GM12878 (cell line): ENCODE results near the gene WDR18. TPM values are rescaled to one million over a fixed set of nuclear protein-coding genes. Genes with fewer than 3 reads are reported as not detected.

Experiments used
- ATAC-seq: fragments of 200-7000 bp; cut with Tn5 transposase; 3 replicates; pipeline ENCODE4 v1.9.1; 2020; ENCODE audit warnings: mild to moderate bottlenecking, moderate library complexity
- BruUV-seq: library from RNA; stranded (reverse); fragments of 400-500 nt; replicated peaks from 2 replicates; lab custom pipeline; 2021; lab: Mats Ljungman, UMichigan
- CTCF ChIA-PET: fragments of 300-600 bp; sonication (Branson Sonifier 250); formaldehyde crosslinking; extraction: SDS; loops from one replicate; lab custom pipeline; 2021; ENCODE audit warnings: inconsistent platforms; lab: Yijun Ruan, JAX
- POLR2A ChIA-PET: fragments of 350-600 bp; formaldehyde crosslinking; extraction: SDS; loops from one replicate; lab custom pipeline; 2021; ENCODE audit warnings: inconsistent platforms; lab: Charles Lee
- RAD21 ChIA-PET: fragments of 300-600 bp; sonication (Branson Sonifier 250); formaldehyde crosslinking; loops from one replicate; lab custom pipeline; 2023; ENCODE audit warnings: antibody characterized with exemption; ENCODE audit not compliant: unreplicated experiment; lab: Charles Lee
- SMC1A ChIA-PET: fragments of 300-600 bp; sonication (Branson Sonifier 250); formaldehyde crosslinking; loops from one replicate; lab custom pipeline; 2023; ENCODE audit not compliant: unreplicated experiment, uncharacterized antibody; lab: Charles Lee
- DNase-seq: peaks from one replicate; pipeline ENCODE4 v3.0.0-alpha.2; 2011; ENCODE audit warnings: low read depth, low spot score
- FAIRE-seq: peaks from 3 replicates; lab custom pipeline; 2011; peaks lifted over from hg19 to GRCh38; lab: Jason Lieb, UNC
- H2AFZ ChIP-seq: 2 replicates; pipeline ENCODE4 v1.6.0; 2011; ENCODE audit warnings: low read depth, low read length, control low read depth; ENCODE audit not compliant: control insufficient read depth
- H3K27ac ChIP-seq: 2 replicates; pipeline ENCODE4 v1.5.1; 2011; ENCODE audit warnings: control low read depth; ENCODE audit not compliant: control insufficient read depth, insufficient read depth
- H3K27me3 ChIP-seq, 2 experiments: replicated peaks in 1 of 2; 2 replicates each; pipeline versions ENCODE4 v1.6.0 to v1.6.1; 2011; ENCODE audit warnings: low read length in 1 of 2; ENCODE audit not compliant: control insufficient read depth in 2 of 2, insufficient read depth in 2 of 2
- H3K36me3 ChIP-seq, 2 experiments: 2 replicates each; pipeline ENCODE4 v1.5.1; 2011; ENCODE audit warnings: low read length in 1 of 2; ENCODE audit not compliant: control insufficient read depth in 2 of 2, insufficient read depth in 2 of 2
- H3K4me1 ChIP-seq: 2 replicates; pipeline ENCODE4 v1.6.1; 2011; ENCODE audit warnings: mild to moderate bottlenecking, low read length, moderate library complexity, mixed read lengths; ENCODE audit not compliant: control insufficient read depth, insufficient read depth
- H3K4me2 ChIP-seq: 2 replicates; pipeline ENCODE4 v1.6.0; 2011; ENCODE audit warnings: control low read depth; ENCODE audit not compliant: control insufficient read depth, insufficient read depth
- H3K4me3 ChIP-seq: fragments of 200-600 bp; sonication (generic); 2 replicates; pipeline ENCODE4 v1.5.1; 2016
- H3K79me2 ChIP-seq: 2 replicates; pipeline ENCODE4 v1.6.0; 2011; ENCODE audit warnings: low read length; ENCODE audit not compliant: control insufficient read depth, insufficient read depth
- H3K9ac ChIP-seq: 2 replicates; pipeline ENCODE4 v1.8.0; 2011; ENCODE audit warnings: low read length, control low read depth, mixed read lengths; ENCODE audit not compliant: control insufficient read depth, insufficient read depth
- H3K9me3 ChIP-seq: replicated peaks from 3 replicates; pipeline ENCODE4 v1.5.1; 2011; ENCODE audit warnings: mild to moderate bottlenecking, low read length; ENCODE audit not compliant: control insufficient read depth, insufficient read depth
- H4K20me1 ChIP-seq: 2 replicates; pipeline ENCODE4 v1.6.0; 2011; ENCODE audit not compliant: control insufficient read depth, insufficient read depth
- BCL11A ChIP-seq: IDR thresholded peaks from 2 replicates; pipeline ENCODE4 v1.6.1; 2011; ENCODE audit warnings: low read depth, low read length
- BMI1 ChIP-seq: fragments of 450-650 bp; IDR thresholded peaks from 2 replicates; pipeline ENCODE4 v1.6.1; 2016; ENCODE audit warnings: mild to moderate bottlenecking, moderate library complexity, borderline replicate concordance
- CBX3 ChIP-seq: fragments of 200-600 bp; sonication (generic); IDR thresholded peaks from 2 replicates; pipeline ENCODE4 v1.6.1; 2016; ENCODE audit warnings: low read depth, borderline replicate concordance
- DPF2 ChIP-seq: fragments of 450-650 bp; IDR thresholded peaks from 2 replicates; pipeline ENCODE4 v1.6.1; 2017; ENCODE audit warnings: mild to moderate bottlenecking
- NFXL1 ChIP-seq: fragments of 450-650 bp; IDR thresholded peaks from 2 replicates; pipeline ENCODE4 v1.6.1; 2017; ENCODE audit warnings: antibody characterized with exemption, mild to moderate bottlenecking, borderline replicate concordance
- NR2F1 ChIP-seq: fragments of 450-650 bp; conservative IDR thresholded peaks from 2 replicates; pipeline ENCODE4 v1.6.1; 2017; ENCODE audit warnings: mild to moderate bottlenecking
- POLR2A ChIP-seq: IDR thresholded peaks from 2 replicates; pipeline ENCODE4 v1.6.1; 2011; ENCODE audit warnings: low read depth, mild to moderate bottlenecking, low read length
- YY1 ChIP-seq: IDR thresholded peaks from 2 replicates; pipeline ENCODE4 v1.6.1; 2011; ENCODE audit warnings: low read depth, mild to moderate bottlenecking, low read length
- WGBS: methylation state at CpG from one replicate; pipeline ENCODE4 v1.1.6; 2016; ENCODE audit warnings: low lambda C conversion rate; ENCODE audit not compliant: insufficient replicate concordance, insufficient coverage; ENCODE audit errors: missing lambda C conversion rate; 5-methylcytosine and 5-hydroxymethylcytosine counted together
- in situ Hi-C: fragments of 300-500 bp; cut with MboI; formaldehyde crosslinking; loops from 9 replicates; pipeline ENCODE4 v1.14.3; 2018; ENCODE audit warnings: mixed read lengths
- intact Hi-C: fragments of 100-400 bp; cut with micrococcal nuclease; formaldehyde crosslinking; loops from one replicate; pipeline ENCODE4 v1.14.2; 2022; ENCODE audit not compliant: unreplicated experiment
- polyA plus RNA-seq, 11 experiments: library from polyadenylated mRNA; depleted of rRNA in 4 of 11; unstranded in 6 of 11; stranded (reverse) in 5 of 11; fragments of >200 nt; fragmentation: Nextera tagmentation in 4 of 11; fragmentation: Illumina TruSeq in 1 of 11; extraction: Ambion mirVana in 4 of 11; extraction: Trizol in 1 of 11; gene quantifications; 1 replicate in 1 of 11; 2 replicates in 10 of 11; pipeline versions ENCODE4 v1.2.1 to v1.2.3, GENCODE V29; 2011 to 2016; ENCODE audit warnings: inconsistent platforms in 2 of 11, missing spikeins in 2 of 11, low read depth in 1 of 11
- total RNA-seq, 4 experiments: library from RNA; depleted of rRNA in 3 of 4; stranded (reverse); fragments of >200 nt in 3 of 4; fragmentation: Illumina TruSeq in 1 of 4; extraction: Trizol in 1 of 4; gene quantifications; 2 replicates each; pipeline versions ENCODE4 v1.2.1 to v1.2.3, GENCODE V29; 2013 to 2021
- TF ChIP-seq, protein P1 (sequence below): fragments of 150-350 bp; IDR thresholded peaks from 2 replicates; pipeline ENCODE4 v1.6.1; 2016; ENCODE audit warnings: low read depth, low read length
- TF ChIP-seq, protein P2 (sequence below): fragments of 150-350 bp; IDR thresholded peaks from 2 replicates; pipeline ENCODE4 v1.6.1; 2014; ENCODE audit warnings: mild to moderate bottlenecking, low read depth, low read length

Gene WDR18
- total and polyA plus RNA-seq, 10 of the 15 experiments (the other 5 are each of a cell fraction or from before 2014, with no cell fraction given): 3.0 to 206 (median 62.3) TPM

DNA sequence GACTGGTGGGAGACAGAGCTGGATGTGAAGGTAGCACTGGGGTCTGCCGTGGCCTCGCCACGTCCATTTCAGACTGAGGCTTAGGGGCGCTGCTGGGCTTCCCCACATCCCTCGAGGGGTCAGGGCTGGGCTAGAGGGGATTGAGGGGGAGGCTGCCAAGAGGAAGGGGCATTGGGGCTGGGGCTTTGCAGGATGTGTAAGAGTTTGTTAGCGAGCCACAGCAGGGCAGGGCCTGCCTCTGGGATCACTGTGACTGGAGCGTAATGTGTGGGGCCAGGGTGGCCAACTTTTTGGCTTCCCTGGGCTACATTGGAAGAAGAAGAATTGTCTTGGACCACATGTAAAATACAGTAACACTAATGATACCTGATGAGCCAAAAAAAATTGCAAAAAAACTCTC lies 44.2 kb upstream of the WDR18 start:
- Histone ChIP-seq H3K27ac (peak overlapping the region; percentile 58; the same call in 1 of the 2 replicates), H2AFZ (no peak overlapping the region), H3K27me3 (no peaks in the 10 kb centered on the region), H3K9me3 (peaks cover 4% of the 10 kb centered on the region), H4K20me1 (no peaks in the 10 kb centered on the region; the same call in 1 of the 2 replicates)
- TF ChIP-seq POLR2A: no peak
- TF ChIP-seq NR2F1: no peak
- no peak for TF ChIP-seq BCL11A
- TF ChIP-seq NFXL1: no peak
- no peak for TF ChIP-seq DPF2
- TF ChIP-seq YY1: no peak
- no peak for TF ChIP-seq CBX3
- TF ChIP-seq, protein P1, sequence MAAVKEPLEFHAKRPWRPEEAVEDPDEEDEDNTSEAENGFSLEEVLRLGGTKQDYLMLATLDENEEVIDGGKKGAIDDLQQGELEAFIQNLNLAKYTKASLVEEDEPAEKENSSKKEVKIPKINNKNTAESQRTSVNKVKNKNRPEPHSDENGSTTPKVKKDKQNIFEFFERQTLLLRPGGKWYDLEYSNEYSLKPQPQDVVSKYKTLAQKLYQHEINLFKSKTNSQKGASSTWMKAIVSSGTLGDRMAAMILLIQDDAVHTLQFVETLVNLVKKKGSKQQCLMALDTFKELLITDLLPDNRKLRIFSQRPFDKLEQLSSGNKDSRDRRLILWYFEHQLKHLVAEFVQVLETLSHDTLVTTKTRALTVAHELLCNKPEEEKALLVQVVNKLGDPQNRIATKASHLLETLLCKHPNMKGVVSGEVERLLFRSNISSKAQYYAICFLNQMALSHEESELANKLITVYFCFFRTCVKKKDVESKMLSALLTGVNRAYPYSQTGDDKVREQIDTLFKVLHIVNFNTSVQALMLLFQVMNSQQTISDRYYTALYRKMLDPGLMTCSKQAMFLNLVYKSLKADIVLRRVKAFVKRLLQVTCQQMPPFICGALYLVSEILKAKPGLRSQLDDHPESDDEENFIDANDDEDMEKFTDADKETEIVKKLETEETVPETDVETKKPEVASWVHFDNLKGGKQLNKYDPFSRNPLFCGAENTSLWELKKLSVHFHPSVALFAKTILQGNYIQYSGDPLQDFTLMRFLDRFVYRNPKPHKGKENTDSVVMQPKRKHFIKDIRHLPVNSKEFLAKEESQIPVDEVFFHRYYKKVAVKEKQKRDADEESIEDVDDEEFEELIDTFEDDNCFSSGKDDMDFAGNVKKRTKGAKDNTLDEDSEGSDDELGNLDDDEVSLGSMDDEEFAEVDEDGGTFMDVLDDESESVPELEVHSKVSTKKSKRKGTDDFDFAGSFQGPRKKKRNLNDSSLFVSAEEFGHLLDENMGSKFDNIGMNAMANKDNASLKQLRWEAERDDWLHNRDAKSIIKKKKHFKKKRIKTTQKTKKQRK: no peak
- TF ChIP-seq, protein P2, sequence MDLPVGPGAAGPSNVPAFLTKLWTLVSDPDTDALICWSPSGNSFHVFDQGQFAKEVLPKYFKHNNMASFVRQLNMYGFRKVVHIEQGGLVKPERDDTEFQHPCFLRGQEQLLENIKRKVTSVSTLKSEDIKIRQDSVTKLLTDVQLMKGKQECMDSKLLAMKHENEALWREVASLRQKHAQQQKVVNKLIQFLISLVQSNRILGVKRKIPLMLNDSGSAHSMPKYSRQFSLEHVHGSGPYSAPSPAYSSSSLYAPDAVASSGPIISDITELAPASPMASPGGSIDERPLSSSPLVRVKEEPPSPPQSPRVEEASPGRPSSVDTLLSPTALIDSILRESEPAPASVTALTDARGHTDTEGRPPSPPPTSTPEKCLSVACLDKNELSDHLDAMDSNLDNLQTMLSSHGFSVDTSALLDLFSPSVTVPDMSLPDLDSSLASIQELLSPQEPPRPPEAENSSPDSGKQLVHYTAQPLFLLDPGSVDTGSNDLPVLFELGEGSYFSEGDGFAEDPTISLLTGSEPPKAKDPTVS: no peak
- TF ChIP-seq BMI1: no peak
- TF ChIP-seq, all 136 proteins: peak for 0
- ChIA-PET SMC1A (no interaction called here), CTCF (no interaction called here), POLR2A (interaction anchor here (1.3 kb wide), 1 partner anchor 9 kb away, joined by 3 read pairs; no protein-coding TSS in a partner anchor), RAD21 (no interaction called here)
- Histone ChIP-seq H3K36me3 (peaks cover 30 to 32% of the 10 kb centered on the region in 2 experiments), H3K79me2 (peaks cover 64% of the 10 kb centered on the region), H3K4me2 (peak overlapping the region; percentile 79), H3K4me1 (peaks cover 7% of the 10 kb centered on the region), H3K4me3 (peak overlapping the region; percentile 37; the same call in 1 of the 2 replicates), H3K9ac (no peak overlapping the region)
- DNase-seq: no peak
- in situ Hi-C loops (no loop called here), intact Hi-C loops (no loop called here)
- no peak for FAIRE-seq
- WGBS: 91% methylated on average over 7 of the region's 7 CpGs
- no TSS peak for BruUV-seq
- ATAC-seq: no peak
